LNCaP clone FGC (cell line): Measurements from ENCODE around the gene SND1.

ENCODE experiments used
- DNase-seq: peaks from one replicate; pipeline ENCODE4 v3.0.0-alpha.2; 2011; ENCODE audit warnings: low read depth
- H3K4me3 ChIP-seq: 2 replicates; pipeline ENCODE4 v1.5.1; 2011; ENCODE audit warnings: mild to moderate bottlenecking, low read depth, low read length, control low read depth
- TF ChIP-seq, protein P1 (sequence below): IDR thresholded peaks from 2 replicates; pipeline ENCODE4 v1.5.1; 2012; ENCODE audit warnings: mild to moderate bottlenecking; ENCODE audit not compliant: control insufficient read depth, insufficient read depth; ENCODE audit errors: extremely low read depth

The SND1 gene

DNA sequence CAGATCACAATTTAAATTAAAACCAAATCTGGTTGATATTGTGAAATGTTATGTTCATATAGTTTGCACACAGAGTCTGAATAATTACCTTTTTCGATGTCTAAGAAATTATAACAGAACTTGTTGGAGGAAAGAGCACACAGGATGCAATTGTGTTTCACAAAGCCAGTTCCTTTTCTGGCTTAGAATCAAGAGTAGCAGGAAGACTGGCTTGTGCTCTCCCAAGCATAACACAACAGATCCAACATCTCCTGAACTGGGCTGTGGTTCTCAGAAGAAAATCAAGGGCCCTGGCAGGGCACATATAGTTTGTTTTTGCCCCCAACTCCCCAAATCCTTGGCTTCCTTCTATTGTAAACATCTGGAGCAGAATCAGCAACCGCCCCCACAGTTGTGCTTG is 316.6 kb downstream of the SND1 start:
- H3K4me3 ChIP-seq, result no peak overlapping the region
- DNase-seq, result no peak
- TF ChIP-seq, protein P1, sequence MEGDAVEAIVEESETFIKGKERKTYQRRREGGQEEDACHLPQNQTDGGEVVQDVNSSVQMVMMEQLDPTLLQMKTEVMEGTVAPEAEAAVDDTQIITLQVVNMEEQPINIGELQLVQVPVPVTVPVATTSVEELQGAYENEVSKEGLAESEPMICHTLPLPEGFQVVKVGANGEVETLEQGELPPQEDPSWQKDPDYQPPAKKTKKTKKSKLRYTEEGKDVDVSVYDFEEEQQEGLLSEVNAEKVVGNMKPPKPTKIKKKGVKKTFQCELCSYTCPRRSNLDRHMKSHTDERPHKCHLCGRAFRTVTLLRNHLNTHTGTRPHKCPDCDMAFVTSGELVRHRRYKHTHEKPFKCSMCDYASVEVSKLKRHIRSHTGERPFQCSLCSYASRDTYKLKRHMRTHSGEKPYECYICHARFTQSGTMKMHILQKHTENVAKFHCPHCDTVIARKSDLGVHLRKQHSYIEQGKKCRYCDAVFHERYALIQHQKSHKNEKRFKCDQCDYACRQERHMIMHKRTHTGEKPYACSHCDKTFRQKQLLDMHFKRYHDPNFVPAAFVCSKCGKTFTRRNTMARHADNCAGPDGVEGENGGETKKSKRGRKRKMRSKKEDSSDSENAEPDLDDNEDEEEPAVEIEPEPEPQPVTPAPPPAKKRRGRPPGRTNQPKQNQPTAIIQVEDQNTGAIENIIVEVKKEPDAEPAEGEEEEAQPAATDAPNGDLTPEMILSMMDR, result no peak

DNA sequence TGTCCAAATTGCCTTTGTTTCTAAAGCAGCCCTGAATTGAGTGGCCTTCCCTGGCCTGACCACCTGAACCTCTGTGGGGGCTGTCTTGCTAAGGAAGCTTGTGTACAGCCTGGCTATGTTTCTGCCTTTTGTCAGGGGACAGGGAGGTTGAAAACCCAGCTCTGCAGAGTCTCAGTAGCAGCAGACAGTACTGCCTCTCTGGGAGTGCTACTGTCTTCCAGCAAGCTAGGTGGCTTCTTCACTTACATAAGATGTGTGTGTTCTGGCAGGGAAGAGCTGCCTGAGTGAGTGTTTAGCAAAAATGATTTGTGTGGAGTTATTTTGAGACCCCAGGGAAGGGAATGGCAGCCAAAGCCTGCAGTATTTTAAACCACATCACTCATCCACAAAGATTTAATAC is 321.8 kb downstream of the SND1 start:
- no peak for DNase-seq
- H3K4me3 ChIP-seq, result no peak overlapping the region
- TF ChIP-seq, protein P1, result no peak

DNA sequence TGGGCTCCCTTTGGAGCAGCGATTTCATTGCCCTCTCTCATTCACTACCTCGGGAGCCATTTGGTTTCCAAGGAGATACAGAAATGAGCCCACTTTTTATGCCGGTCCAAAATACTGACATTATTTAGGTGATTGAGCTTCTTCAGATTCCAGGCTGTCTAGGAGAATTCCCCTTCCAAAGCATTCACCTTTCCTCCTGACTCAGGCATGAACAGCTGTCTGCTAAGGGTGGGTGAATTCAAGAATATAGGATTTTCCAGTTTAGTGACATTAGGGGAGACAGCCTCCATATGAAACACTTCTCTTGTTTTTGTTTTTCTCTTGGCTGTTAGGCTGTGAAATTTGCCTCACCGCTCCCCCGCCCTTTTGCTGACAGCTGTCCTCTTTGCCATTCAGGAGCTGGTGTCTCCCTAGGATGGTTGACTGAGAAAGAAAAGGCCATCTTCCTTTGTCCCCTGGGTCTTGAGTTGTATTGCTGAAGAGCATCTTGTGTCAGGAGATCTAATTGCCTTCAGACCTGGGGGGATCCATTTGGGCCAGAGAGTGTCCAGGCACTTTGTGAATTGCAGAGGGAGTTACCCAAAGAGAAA is 322.5 kb downstream of the SND1 start:
- TF ChIP-seq, protein P1, result no peak
- DNase-seq, result no peak
- no peak overlapping the region for H3K4me3 ChIP-seq

DNA sequence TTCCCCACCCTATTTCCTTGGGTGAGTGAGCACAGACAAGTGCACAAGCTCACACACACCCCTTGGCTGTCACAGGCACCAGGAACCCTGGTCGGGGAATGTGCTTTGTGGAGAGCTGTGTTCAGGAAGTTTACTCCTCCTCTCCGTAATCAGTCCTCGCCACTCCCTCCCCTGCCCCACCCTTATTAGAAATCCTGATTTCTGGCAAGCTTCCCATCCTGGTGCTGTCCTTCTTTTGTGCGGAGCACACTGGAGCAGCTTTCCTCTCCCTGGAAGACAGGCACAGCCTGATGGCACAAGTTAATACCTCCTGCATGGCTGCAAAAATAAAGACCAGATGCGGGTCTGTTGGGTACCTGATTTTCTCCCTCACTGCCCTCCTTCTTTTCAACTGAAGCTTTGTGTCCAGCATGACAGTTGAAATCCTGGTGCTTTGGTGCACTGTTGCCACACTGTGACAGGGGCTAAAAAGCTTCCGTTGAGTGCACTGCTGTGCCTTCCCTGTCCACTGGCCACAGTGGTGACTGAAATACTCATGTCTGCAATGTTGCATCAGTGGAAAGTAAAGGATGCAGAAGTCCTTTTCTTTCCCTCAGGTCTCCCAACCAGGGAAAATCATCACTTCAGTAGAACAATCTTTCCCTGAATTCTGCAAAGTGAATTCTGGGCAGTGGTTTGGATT is 324.2 kb downstream of the SND1 start:
- no peak for DNase-seq
- TF ChIP-seq, protein P1, result no peak
- H3K4me3 ChIP-seq, result no peak overlapping the region

DNA sequence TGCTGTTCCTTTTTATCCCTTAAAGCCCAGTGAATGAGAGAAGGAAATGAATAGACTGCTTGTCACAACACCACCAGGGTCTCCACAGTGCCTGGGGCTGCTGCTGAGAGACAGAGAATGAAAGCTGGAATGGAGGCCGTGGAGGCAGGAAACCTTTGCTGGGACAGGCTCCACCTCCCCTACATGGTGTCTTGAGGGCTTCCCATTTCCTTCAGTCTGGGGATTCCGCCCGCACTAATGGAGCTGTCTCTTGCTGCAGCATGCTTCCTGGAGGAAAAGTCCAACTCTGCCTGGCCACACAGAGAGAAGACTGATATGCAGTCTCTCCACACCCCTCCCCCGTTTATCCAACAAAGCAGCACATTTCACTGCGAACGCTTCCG is 324.7 kb downstream of the SND1 start:
- TF ChIP-seq, protein P1, result no peak
- H3K4me3 ChIP-seq, result no peak overlapping the region
- no peak for DNase-seq

DNA sequence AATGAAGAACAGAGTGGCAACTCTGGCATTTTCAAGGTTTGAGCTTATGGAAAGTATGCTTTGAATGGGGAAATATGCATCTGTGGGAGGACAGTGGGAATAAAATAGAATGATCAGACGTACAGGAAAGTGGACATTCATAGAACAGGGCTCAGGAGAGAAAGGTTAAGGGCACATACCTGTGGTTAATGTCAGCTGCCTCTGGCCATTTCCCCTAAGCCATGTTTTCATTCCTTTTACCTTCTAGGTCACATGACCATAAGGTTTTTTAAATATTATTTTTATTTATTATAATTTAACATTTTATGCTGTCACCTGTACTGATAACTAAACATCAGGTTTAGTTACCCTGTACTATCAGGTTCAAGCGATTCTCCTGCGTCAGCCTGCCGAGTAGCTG is 326.4 kb downstream of the SND1 start:
- no peak for DNase-seq
- TF ChIP-seq, protein P1, result no peak
- no peak overlapping the region for H3K4me3 ChIP-seq
